Subcutaneous adipose tissue (tissue), 4 donors: ENCODE measurements around the gene ARHGAP8. TPM values are rescaled to one million over a fixed set of nuclear protein-coding genes. Genes with fewer than 3 reads are reported as not detected.

ENCODE experiments used
- CTCF ChIP-seq: fragments of 450-650 bp; IDR thresholded peaks from one replicate; pipeline ENCODE4 v1.5.1; 2016; ENCODE audit warnings: low read depth, mild to moderate bottlenecking, control low read depth, antibody characterized with exemption, moderate library complexity
- total RNA-seq, 4 donors: library from RNA; depleted of rRNA; stranded (reverse); fragments of >200 nt; gene quantifications; one replicate each; pipeline ENCODE4 v1.1.0, GENCODE V29; 2016

ARHGAP8 gene
- total RNA-seq = 10 to 100 TPM in 1 of 4 donors, 1 to 10 TPM in 3; 1.3 to 13.4 (median 2.4) TPM

GRCh38 chr22:44752285-44753188 lies at the start of gene ARHGAP8:
TSS of gene ARHGAP8 (plus strand) at chr22:44752575. CDS start at chr22:44786528, 33,953 bp downstream.
- no peak for TF ChIP-seq CTCF

GRCh38 chr22:44703255-44703870 lies 49.0 kb upstream of the ARHGAP8 start:
- no peak for TF ChIP-seq CTCF

- TF ChIP-seq CTCF = no peak
Measured at GRCh38 chr22:44704159-44705021, 48.0 kb upstream of the ARHGAP8 start.

- TF ChIP-seq CTCF = no peak
Measured at GRCh38 chr22:44705022-44705297, 47.4 kb upstream of the ARHGAP8 start.

GRCh38 chr22:44706488-44706887 lies 45.9 kb upstream of the ARHGAP8 start:
- no peak for TF ChIP-seq CTCF

GRCh38 chr22:44707178-44707577 lies 45.2 kb upstream of the ARHGAP8 start:
- no peak for TF ChIP-seq CTCF

GRCh38 chr22:44707752-44708151 lies 44.6 kb upstream of the ARHGAP8 start:
- no peak for TF ChIP-seq CTCF
